Stimulated activated CD4-positive, alpha-beta T cell treated with anti-CD3 and anti-CD28 coated beads, Interleukin-1b, Interleukin-23, amount 100 ng/mL, for 48 hours (primary cell): ENCODE measurements around the gene NFKBIZ.

Experiments
- DNase-seq: peaks from one replicate; pipeline ENCODE4 v3.0.0-alpha.2; 2020

Gene NFKBIZ

GRCh38 chr3:101827211-101828174 lies 21.8 kb upstream of the NFKBIZ start:
- peak; percentile 89 for DNase-seq

GRCh38 chr3:101828276-101828675 lies 21.0 kb upstream of the NFKBIZ start:
- no peak for DNase-seq

GRCh38 chr3:101828691-101829436 lies 20.4 kb upstream of the NFKBIZ start:
- DNase-seq, result peak; percentile 67

- DNase-seq, result no peak
Measured at GRCh38 chr3:101829437-101829830, 19.9 kb upstream of the NFKBIZ start.

- no peak for DNase-seq
Measured at GRCh38 chr3:101829874-101830273, 19.4 kb upstream of the NFKBIZ start.

GRCh38 chr3:101833446-101833974 lies 15.8 kb upstream of the NFKBIZ start:
- DNase-seq, result no peak

- no peak for DNase-seq
Measured at GRCh38 chr3:101835676-101836075, 13.6 kb upstream of the NFKBIZ start.

GRCh38 chr3:101836160-101836559 lies 13.2 kb upstream of the NFKBIZ start:
- DNase-seq, result no peak

- DNase-seq, result no peak
Measured at GRCh38 chr3:101836652-101837598, 12.4 kb upstream of the NFKBIZ start.

- no peak for DNase-seq
Measured at GRCh38 chr3:101838691-101839090, 10.6 kb upstream of the NFKBIZ start.

GRCh38 chr3:101840066-101840465 lies 9.2 kb upstream of the NFKBIZ start:
- no peak for DNase-seq

- DNase-seq, result no peak
Measured at GRCh38 chr3:101842245-101842934, 6.9 kb upstream of the NFKBIZ start.

- DNase-seq, result no peak
Measured at GRCh38 chr3:101842935-101843330, 6.4 kb upstream of the NFKBIZ start.

GRCh38 chr3:101845425-101845824 lies 3.9 kb upstream of the NFKBIZ start:
- no peak for DNase-seq

GRCh38 chr3:101846709-101847108 lies 2.6 kb upstream of the NFKBIZ start:
- DNase-seq, result no peak

GRCh38 chr3:101847328-101847727 lies 2.0 kb upstream of the NFKBIZ start:
- no peak for DNase-seq

GRCh38 chr3:101848326-101848725 lies 988 bp upstream of the NFKBIZ start:
- no peak for DNase-seq

- DNase-seq, result peak; percentile 60
Measured at GRCh38 chr3:101849714-101850245, 466 bp downstream of the NFKBIZ start.

- DNase-seq, result peak; percentile 57
Measured at GRCh38 chr3:101850246-101851051, 1.1 kb downstream of the NFKBIZ start.

GRCh38 chr3:101851072-101851770 lies 1.9 kb downstream of the NFKBIZ start:
- DNase-seq, result no peak
